Activated CD8-positive, alpha-beta T cell treated with anti-CD3 and anti-CD28 coated beads, Interleukin-2, amount 10 ng/mL, durations not matched to agents 7 days and 5 days (primary cell): ENCODE measurements around the gene ZBTB40. TPM values are rescaled to one million over a fixed set of nuclear protein-coding genes. Genes with fewer than 3 reads are reported as not detected.

Experiments used
- ATAC-seq: fragments of 150-1000 bp; cut with Tn5 transposase; one replicate; pipeline ENCODE4 v1.10.0; 2021; ENCODE audit warnings: moderate library complexity
- CTCF ChIA-PET: fragments of 350-600 bp; sonication (Branson Sonifier 250); formaldehyde crosslinking; loops from one replicate; lab custom pipeline; 2021; ENCODE audit warnings: antibody characterized with exemption; lab: Charles Lee
- POLR2A ChIA-PET: fragments of 350-600 bp; sonication (Branson Sonifier 250); formaldehyde crosslinking; loops from one replicate; lab custom pipeline; 2021; ENCODE audit warnings: antibody characterized with exemption; lab: Charles Lee
- DNase-seq: peaks from one replicate; pipeline ENCODE4 v3.0.0-alpha.2; 2020
- H3K27ac Mint-ChIP-seq: one replicate; pipeline ENCODE4 v1.8.0; 2021; ENCODE audit warnings: mild to moderate bottlenecking, mixed read lengths
- H3K27me3 Mint-ChIP-seq: one replicate; pipeline ENCODE4 v1.8.0; 2021; ENCODE audit warnings: low read depth, mixed read lengths
- H3K36me3 Mint-ChIP-seq: one replicate; pipeline ENCODE4 v1.8.0; 2021; ENCODE audit warnings: low read depth, mixed read lengths
- H3K4me1 Mint-ChIP-seq: one replicate; pipeline ENCODE4 v1.8.0; 2021; ENCODE audit warnings: low read depth, mixed read lengths
- H3K4me3 Mint-ChIP-seq: one replicate; pipeline ENCODE4 v1.8.0; 2021; ENCODE audit warnings: mild to moderate bottlenecking, mixed read lengths
- H3K9me3 Mint-ChIP-seq: one replicate; pipeline ENCODE4 v1.8.0; 2022; ENCODE audit warnings: mixed read lengths; ENCODE audit not compliant: insufficient read depth
- total RNA-seq, 2 experiments: library from RNA; stranded (reverse); gene quantifications; one replicate each; pipeline ENCODE4 v1.2.3, GENCODE V29; 2021

Gene ZBTB40
- total RNA-seq, 2 experiments from 2014 or later = 14.8 TPM

GRCh38 chr1:22457345-22457744 lies 5.7 kb downstream of the ZBTB40 start:
- ATAC-seq (no peak), DNase-seq (no peak)
- peaks cover 3% of the 10 kb centered on the region for H3K36me3 Mint-ChIP-seq
- H3K4me1 Mint-ChIP-seq = peaks cover 26% of the 10 kb centered on the region
- no peaks in the 10 kb centered on the region for H3K9me3 Mint-ChIP-seq
- CTCF ChIA-PET = no interaction called here
- no peak overlapping the region for H3K4me3 Mint-ChIP-seq
- H3K27ac Mint-ChIP-seq = no peak overlapping the region
- POLR2A ChIA-PET = no interaction called here
- H3K27me3 Mint-ChIP-seq = no peaks in the 10 kb centered on the region

DNA sequence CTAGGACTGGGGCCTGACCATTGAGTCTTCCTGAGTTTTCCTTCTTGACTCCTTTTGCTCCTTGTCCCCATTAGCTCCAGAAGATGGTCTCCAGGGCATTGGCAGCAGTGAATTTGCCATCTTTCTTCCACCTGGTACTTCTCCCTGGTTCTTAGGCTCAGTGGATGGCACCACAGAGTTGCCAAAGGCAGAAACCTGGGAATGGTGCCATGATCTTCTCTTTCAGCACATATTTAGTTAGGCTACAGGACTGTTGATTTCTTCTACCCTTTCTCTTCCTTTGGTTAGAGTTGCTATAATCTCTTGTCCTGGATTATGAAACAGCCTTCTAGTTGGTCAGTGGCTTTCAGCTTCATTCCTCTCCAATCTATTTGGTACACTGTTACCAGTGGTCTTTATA lies 6.2 kb downstream of the ZBTB40 start:
- DNase-seq (no peak), ATAC-seq (no peak)
- POLR2A ChIA-PET = no interaction called here
- H3K36me3 Mint-ChIP-seq = peaks cover 3% of the 10 kb centered on the region
- H3K9me3 Mint-ChIP-seq = no peaks in the 10 kb centered on the region
- no peaks in the 10 kb centered on the region for H3K27me3 Mint-ChIP-seq
- no peak overlapping the region for H3K4me3 Mint-ChIP-seq
- CTCF ChIA-PET = no interaction called here
- peaks cover 21% of the 10 kb centered on the region for H3K4me1 Mint-ChIP-seq
- H3K27ac Mint-ChIP-seq = no peak overlapping the region

DNA sequence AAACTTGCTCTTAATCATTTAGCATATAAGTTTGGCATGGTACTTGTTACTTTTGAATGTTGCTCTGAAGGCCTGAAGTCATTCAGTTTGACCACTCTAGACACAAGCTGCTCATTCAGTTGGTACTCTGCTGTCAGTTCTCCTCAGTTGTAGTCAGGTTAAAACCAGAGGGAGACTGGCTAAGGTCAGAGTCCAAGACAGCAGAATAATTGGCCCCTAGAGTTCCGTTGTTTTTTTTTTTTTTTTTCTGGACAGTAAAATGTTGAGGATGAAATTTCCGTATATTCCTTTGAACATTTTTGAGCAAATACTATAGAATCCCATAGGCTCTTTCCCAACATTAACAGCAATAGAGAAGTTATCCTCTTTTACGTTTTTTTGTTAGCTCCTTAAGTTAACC lies 9.4 kb downstream of the ZBTB40 start:
- ChIA-PET POLR2A (no interaction called here), CTCF (no interaction called here)
- no peaks in the 10 kb centered on the region for H3K27me3 Mint-ChIP-seq
- H3K36me3 Mint-ChIP-seq = peaks cover 9% of the 10 kb centered on the region
- DNase-seq (no peak), ATAC-seq (no peak)
- peaks cover 11% of the 10 kb centered on the region for H3K4me1 Mint-ChIP-seq
- H3K9me3 Mint-ChIP-seq = no peaks in the 10 kb centered on the region
- no peak overlapping the region for H3K4me3 Mint-ChIP-seq
- no peak overlapping the region for H3K27ac Mint-ChIP-seq

DNA sequence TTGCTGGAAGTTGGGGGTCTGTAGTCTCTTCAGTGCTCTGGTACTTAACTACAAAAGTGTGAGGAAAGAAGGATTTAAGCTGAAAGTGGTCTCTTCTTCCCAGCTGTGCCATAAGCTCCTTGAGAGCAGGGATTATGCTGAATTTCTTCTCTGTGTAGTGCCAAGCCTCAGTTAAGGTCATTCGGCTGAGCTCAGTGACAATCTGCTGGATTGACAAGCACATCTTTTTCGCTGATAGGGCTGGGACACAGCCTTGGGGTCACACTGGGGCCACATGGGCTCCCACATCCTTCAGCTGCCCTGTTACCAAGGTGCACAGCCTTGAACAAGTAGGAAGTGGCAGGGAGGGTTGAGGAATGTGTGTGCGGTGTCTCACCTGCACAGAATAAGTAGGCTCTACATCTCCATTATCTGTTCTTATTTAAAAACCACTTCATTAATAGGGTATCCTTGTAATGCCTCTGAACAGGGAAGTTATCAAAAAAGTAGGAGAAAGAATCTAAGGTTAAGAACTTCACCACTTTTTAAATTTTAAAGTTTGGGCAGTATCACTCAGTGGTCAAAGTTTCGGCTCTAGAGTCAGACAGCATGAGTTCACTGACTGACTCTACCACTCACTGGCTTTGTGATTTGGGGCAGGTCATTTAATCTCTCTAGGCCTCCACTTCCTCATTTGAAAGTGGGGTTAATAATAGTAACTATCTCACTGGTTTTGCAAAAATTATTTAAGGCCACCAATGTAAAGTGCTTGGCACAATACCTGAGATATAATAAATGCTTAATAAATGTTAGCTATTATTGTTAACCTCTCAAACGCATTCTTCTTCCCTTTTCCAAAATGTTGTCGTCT lies 10.3 kb downstream of the ZBTB40 start:
- ATAC-seq (no peak), DNase-seq (no peak)
- no peak overlapping the region for H3K27ac Mint-ChIP-seq
- no peaks in the 10 kb centered on the region for H3K27me3 Mint-ChIP-seq
- ChIA-PET CTCF (no interaction called here), POLR2A (no interaction called here)
- peaks cover 9% of the 10 kb centered on the region for H3K36me3 Mint-ChIP-seq
- H3K4me3 Mint-ChIP-seq = no peak overlapping the region
- peaks cover 11% of the 10 kb centered on the region for H3K4me1 Mint-ChIP-seq
- H3K9me3 Mint-ChIP-seq = no peaks in the 10 kb centered on the region

DNA sequence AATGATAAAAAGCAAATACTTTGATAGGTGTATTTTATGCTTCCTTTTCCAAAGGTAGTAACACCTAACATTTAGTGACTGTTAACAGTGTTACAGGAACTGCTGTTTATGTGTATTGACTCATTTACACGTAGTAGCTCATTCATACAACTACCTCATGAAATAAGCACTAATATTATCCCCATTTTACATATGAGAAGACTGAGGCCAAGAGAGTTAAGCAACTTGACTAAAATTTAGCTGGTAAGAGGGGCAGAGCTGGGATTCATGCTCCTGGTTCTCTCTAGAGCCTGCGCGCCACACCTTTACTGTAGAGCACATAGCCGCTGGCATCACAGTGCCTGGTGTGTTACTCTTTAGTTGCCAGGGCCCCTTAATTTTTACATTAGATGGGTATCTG lies 11.3 kb downstream of the ZBTB40 start:
- ChIA-PET POLR2A (no interaction called here), CTCF (no interaction called here)
- no peak for DNase-seq
- peaks cover 11% of the 10 kb centered on the region for H3K4me1 Mint-ChIP-seq
- peaks cover 9% of the 10 kb centered on the region for H3K36me3 Mint-ChIP-seq
- H3K27ac Mint-ChIP-seq = no peak overlapping the region
- H3K9me3 Mint-ChIP-seq = no peaks in the 10 kb centered on the region
- H3K4me3 Mint-ChIP-seq = no peak overlapping the region
- H3K27me3 Mint-ChIP-seq = no peaks in the 10 kb centered on the region
- ATAC-seq = no peak

GRCh38 chr1:22465015-22465565 lies 13.4 kb downstream of the ZBTB40 start:
- H3K4me3 Mint-ChIP-seq = no peak overlapping the region
- no peaks in the 10 kb centered on the region for H3K27me3 Mint-ChIP-seq
- H3K9me3 Mint-ChIP-seq = no peaks in the 10 kb centered on the region
- ATAC-seq = no peak
- H3K36me3 Mint-ChIP-seq = peaks cover 7% of the 10 kb centered on the region
- no peak for DNase-seq
- ChIA-PET POLR2A (no interaction called here), CTCF (no interaction called here)
- H3K4me1 Mint-ChIP-seq = peaks cover 11% of the 10 kb centered on the region
- no peak overlapping the region for H3K27ac Mint-ChIP-seq

DNA sequence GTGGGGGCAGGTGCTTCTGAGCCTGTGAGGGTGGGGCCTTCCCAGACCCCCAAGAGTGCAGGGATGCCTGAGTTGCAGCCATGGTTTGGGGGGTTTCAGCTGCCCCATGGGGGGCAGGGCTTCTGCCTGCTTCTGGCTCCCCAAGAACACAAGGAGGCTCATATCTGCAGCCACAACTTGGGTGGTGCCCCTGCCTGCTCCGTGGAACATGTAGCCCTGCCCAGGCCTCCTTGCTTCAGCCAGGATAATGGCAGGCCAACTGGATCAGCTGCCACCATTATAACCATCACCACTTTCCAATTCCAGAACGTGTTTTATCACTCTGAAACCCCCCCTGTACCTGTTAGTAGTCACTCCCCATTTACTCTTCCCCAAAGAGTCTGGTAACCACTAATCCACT lies 14.0 kb downstream of the ZBTB40 start:
- DNase-seq = no peak
- Mint-ChIP-seq H3K36me3 (peaks cover 7% of the 10 kb centered on the region), H3K27ac (no peak overlapping the region), H3K4me3 (no peak overlapping the region), H3K9me3 (no peaks in the 10 kb centered on the region), H3K4me1 (peaks cover 11% of the 10 kb centered on the region), H3K27me3 (no peaks in the 10 kb centered on the region)
- ChIA-PET CTCF (no interaction called here), POLR2A (no interaction called here)
- no peak for ATAC-seq

DNA sequence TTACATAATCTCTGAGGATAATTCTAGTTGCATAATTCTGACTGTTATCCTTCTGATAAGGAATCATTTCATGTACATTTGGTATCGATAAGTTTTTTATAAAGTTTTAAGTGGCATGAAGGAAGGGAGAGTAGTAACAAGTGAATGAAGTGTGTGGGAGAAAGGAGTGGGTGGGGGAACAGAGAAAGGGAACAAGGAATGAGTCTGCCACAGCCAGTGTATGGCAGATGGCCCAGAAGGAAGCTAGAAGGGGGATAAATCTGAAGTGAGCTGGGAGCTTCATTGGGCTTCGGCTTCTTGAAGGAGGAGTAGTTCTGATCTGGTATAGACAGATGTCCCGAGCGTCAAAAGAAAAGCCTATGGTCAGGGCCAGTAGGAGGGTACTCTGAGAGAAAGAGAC lies 18.6 kb downstream of the ZBTB40 start:
- POLR2A ChIA-PET = no interaction called here
- Mint-ChIP-seq H3K9me3 (no peaks in the 10 kb centered on the region), H3K4me1 (no peaks in the 10 kb centered on the region), H3K27ac (no peak overlapping the region), H3K27me3 (no peaks in the 10 kb centered on the region), H3K4me3 (no peak overlapping the region), H3K36me3 (no peaks in the 10 kb centered on the region)
- DNase-seq = no peak
- CTCF ChIA-PET = no interaction called here
- ATAC-seq = no peak

- Mint-ChIP-seq H3K4me1 (no peaks in the 10 kb centered on the region), H3K9me3 (no peaks in the 10 kb centered on the region), H3K4me3 (no peak overlapping the region), H3K27ac (no peak overlapping the region), H3K27me3 (no peaks in the 10 kb centered on the region), H3K36me3 (no peaks in the 10 kb centered on the region)
- CTCF ChIA-PET = no interaction called here
- POLR2A ChIA-PET = no interaction called here
- DNase-seq (no peak), ATAC-seq (no peak)
These were observed 19.4 kb downstream of the ZBTB40 start for GRCh38 chr1:22471078-22471477.

GRCh38 chr1:22471610-22472009 lies 20.0 kb downstream of the ZBTB40 start:
- H3K36me3 Mint-ChIP-seq = no peaks in the 10 kb centered on the region
- no peaks in the 10 kb centered on the region for H3K9me3 Mint-ChIP-seq
- H3K4me1 Mint-ChIP-seq = no peaks in the 10 kb centered on the region
- ChIA-PET CTCF (no interaction called here), POLR2A (no interaction called here)
- H3K4me3 Mint-ChIP-seq = no peak overlapping the region
- ATAC-seq = no peak
- no peak overlapping the region for H3K27ac Mint-ChIP-seq
- no peaks in the 10 kb centered on the region for H3K27me3 Mint-ChIP-seq
- DNase-seq = no peak

DNA sequence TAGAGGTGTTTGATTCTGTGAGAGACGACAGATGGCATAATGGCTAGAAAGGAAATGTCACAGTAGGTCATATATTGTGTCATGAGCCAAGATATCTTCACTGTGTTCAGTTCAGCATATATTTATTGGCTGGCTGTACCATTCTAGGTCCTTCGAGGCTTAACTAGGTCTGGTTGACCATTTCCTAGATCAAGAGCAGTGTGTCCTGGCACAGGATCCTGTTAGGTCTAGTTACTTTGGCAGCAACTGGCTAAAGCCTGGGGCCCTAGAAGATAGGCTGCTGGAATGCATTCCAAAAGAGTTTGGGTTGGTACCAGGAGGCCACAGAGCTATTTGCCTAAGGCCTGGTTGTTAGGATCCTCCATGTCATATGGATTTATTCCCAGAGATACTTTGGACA lies 20.9 kb downstream of the ZBTB40 start:
- ATAC-seq (no peak), DNase-seq (no peak)
- Mint-ChIP-seq H3K27me3 (no peaks in the 10 kb centered on the region), H3K27ac (no peak overlapping the region), H3K4me1 (no peaks in the 10 kb centered on the region), H3K4me3 (no peak overlapping the region), H3K36me3 (no peaks in the 10 kb centered on the region), H3K9me3 (no peaks in the 10 kb centered on the region)
- CTCF ChIA-PET = no interaction called here
- POLR2A ChIA-PET = no interaction called here

DNA sequence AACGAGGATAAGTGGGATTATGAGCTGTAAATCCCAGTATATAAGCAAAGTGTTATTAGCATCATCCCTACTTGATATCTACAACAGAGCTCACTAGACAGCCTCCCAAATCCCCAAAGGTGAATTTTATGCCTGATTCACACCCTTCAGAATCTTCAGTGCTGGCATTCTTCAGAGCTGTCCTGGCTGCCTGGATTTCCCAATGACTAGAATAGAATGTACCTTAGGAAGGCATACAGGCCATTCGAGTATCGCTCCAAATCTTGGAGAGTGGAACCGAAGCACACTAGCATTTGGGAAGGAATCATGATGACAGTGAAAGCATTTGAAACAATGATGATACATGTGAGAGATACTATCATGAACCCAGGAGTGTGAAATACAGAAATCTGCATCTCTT lies 22.3 kb downstream of the ZBTB40 start:
- DNase-seq (no peak), ATAC-seq (no peak)
- Mint-ChIP-seq H3K4me1 (no peaks in the 10 kb centered on the region), H3K4me3 (no peak overlapping the region), H3K27ac (no peak overlapping the region), H3K36me3 (no peaks in the 10 kb centered on the region), H3K9me3 (no peaks in the 10 kb centered on the region), H3K27me3 (no peaks in the 10 kb centered on the region)
- ChIA-PET CTCF (no interaction called here), POLR2A (no interaction called here)
